ENCODE data around the gene NAT9.

NAT9 gene

DNA sequence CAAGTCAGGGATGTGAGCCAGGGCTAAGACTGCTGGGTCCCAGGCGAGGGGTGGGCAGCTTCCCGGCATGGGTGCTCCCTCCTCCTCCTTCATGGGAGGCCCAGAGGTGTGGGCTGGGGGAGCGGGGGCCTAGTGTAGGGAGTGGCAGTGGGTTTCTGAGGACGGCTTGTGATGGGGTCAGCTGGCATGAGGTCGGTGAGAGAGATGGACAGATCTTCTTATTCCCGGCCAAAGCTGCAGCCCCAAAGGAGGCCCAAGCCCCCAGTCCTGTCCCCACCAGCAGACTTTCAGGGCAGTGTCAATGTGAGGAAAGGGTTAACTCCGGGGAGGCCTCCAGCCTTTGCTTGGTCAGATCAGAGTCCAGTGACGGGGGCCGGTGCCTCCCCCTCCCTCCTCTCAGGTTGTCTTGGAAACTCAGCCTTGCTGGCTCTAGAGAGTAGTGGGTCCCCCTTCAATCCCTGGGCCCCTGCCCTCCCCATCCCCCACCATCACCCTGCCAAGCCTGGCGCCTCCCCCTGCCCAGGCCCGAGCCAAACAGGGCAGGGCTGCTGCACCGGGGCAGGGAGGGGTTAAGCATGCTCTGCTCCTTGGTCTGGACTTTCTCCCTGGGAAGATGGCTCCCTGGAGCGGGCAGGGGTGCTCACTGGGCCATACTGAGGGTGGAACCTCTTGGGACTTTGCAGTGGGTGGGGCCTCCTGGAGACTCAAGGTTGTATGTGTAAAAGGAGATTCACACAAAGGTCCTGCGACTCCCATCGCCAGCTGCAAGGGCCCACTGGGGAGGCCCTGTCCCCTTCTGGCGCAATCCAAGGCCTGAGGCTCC, 12.4 kb downstream of the NAT9 start:
- H3K4me3 ChIP-seq (ENCODE audit: low read depth, low read length), result no peak overlapping the region

DNA sequence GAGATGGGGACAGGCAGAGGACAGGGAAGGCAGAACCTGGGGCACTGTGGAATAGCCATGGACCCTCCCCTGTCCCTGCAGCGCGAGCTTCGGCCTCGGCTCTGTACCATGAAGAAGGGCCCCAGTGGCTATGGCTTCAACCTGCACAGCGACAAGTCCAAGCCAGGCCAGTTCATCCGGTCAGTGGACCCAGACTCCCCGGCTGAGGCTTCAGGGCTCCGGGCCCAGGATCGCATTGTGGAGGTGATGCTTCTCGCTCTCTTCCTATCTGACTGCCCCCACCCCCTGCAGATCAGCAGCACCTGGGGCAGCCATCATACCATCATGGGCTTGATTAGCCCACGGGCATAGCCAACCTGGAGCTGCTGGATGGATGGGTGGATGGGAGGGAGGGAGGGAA, 14.2 kb downstream of the NAT9 start:
- H3K4me3 ChIP-seq (ENCODE audit: low read depth, low read length), result no peak overlapping the region

DNA sequence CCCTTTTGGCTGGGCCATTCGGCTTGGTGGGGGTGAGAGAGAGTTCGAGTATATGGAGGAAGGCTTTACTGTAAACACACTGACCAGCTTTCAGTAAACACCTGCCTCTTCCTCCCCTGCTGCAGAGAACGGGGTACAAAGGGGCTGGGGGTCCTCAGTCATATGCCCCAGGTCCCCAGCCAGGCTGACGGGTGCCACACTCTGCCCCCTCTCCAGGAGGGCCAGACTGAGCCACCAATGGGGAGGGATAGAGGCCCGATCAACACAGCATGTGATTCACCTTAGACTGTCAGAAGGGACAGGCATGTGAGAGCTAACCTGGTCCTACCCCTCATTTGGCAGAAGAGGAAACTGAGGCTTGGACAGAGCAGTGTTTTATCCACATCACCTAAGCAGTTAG, 14.7 kb downstream of the NAT9 start:
- H3K4me3 ChIP-seq (ENCODE audit: low read depth, low read length), result no peak overlapping the region

DNA sequence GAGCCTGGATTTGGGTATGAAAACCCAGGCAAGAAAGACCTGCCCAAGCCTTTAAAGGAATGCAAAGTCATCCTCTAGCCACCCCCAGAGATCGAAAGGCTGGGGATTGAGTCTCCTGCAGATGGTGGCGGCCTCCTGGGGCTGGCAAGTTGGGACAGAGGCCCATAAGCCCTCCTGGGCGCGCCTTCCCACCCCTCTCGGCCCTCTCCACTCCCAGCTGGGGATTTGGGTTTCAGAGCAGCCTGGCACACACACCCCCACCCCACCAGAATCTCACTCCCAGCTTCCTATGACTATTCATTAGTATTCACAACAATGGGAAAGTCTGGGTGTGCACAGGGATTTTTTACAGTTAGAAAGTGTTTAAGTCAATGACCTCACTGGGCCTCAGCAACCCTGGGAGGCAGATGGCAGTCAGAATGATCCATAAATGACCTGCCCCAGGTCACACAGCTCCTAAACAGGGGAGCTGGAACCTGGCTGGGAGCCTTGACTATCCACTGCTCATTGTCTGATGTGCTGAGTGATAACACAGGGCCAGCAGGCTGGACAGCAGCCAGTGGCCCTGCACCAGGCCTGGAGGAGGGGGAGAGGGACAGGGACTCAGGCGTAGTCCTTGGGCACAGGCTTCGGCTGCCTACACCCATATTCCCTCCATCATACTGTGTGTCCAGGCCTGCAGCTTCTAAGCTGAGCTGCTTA, 15.6 kb downstream of the NAT9 start:
- no peak overlapping the region for H3K4me3 ChIP-seq (ENCODE audit: low read depth, low read length)

DNA sequence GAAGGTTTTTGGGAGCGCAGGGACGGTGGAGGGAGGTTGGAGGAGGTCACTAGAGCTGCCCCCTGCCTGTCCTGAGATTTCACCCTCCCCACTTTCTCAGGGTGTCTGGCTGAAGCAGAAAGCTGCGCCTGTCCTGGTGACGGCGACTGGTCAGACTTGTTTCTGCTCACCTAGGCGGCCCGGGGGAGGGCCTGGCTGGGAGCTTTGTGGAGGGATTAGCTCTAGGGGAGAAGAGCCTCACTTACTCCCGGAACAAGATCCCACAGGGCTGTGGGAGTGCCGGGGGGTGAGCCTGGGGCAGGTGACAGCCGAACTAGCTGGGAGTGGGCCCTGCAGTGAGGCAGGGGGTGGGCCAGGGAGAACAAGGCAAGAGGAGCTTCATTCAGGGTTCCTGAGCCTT, 16.2 kb downstream of the NAT9 start:
- no peak overlapping the region for H3K4me3 ChIP-seq (ENCODE audit: low read depth, low read length)

DNA sequence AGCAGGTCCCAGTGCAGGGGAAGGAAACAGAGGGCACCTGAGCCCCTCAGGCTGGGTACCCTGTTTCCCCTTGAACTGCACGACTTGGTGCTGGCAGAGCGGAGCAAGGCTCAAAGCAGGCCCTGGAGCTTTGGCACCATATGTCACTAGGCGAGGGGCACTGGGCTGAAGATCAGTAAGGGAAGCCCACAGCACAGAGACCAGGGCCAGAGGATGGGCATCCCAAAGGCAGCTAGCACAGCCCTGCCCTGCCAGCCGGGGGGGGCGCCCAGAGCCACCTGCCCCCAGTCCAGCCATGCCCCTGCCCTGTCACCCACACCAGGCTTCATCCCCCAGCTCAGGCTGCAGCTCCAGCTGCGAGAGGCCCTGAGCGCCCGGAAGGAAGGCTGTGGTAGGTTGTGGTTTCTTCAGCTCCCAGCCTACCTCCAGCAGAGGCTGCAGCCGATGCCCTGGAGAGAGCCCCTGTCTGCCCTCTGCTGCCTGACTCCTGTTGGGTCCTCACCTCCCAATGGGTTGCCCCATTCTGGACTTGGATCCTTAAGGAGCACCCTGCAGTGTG, 16.8 kb downstream of the NAT9 start:
- H3K4me3 ChIP-seq (ENCODE audit: low read depth, low read length), result no peak overlapping the region

DNA sequence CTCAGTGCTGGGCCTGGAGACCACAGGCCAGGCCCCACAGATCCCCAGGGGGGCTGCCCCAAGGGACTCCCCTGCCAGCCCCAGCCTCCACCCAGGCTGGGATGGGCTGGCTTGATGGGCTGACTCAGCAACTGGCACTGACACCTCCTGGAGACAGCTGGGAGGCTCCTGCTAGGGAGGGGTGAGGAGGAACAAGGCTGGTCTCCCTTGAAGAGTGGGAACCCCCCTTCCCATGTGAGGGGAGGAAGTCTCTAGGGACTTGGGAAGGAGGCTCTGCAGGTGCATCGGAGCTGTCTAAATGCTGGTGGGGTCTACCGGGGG, 17.3 kb downstream of the NAT9 start:
- no peak overlapping the region for H3K4me3 ChIP-seq (ENCODE audit: low read depth, low read length)

DNA sequence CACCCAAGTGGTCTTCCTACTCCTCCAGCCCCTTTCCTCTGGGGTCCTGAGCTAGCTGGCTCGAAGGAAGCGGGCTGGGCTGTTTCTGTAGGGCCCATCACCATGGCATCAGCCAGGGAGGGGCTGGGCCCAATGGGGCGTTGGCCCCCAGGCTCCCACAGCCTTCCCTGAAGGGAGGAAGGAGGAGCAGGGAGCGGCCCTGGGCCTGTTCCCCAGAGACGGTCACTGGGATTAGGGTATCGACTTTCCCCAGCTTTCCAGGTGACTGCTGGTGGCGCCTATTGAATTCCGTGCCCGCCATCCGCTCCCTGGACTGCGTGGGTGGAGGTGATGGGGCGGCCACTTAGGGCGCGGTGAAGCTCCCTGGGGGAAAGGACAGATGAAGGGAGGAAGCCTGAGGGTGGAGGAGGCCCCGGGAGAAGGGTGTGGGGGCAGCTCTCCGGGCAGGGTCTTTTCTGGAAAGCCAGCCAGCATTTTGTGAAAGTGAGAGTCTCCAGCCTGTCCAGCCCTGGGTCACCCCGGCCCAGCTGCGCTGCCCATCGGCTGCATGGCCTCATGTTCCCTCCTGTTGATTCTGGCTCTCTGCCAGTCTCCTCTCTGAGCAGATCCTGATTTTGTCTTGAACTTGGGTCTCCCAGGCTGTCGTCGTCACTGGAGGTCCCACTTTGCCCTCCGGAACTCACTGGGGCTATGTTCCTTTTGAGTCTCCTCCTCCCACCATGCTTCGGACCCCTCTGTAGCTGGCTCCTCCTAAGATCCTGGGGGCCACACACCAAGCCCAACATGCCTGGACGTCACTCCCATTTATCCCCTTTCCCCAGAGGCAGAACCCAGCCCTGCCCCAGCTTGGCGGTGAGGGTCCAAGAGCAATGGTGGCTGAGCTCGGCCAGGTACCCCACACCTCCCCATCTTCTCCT, 18.0 kb downstream of the NAT9 start:
- no peak overlapping the region for H3K4me3 ChIP-seq (ENCODE audit: low read depth, low read length)

DNA sequence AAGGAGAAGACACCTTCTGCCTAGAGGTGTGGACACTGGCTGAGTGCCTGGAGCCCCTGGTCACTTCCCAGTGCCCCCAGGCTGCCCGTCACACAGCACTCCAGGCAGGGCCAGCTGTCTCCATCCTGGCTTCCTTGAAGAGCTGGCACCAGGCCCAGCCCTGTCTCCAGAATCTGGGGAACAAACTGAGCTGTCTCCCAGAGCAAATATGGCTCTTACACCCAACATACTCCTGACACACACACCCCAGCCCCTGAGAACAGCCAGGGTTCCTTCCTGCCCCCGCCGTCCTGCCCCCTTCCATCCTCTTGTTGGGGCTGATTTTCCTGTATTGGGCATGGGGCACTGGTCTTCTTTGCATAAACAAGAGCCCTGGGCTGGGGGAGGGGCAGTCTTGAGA, 18.6 kb downstream of the NAT9 start:
- H3K4me3 ChIP-seq (ENCODE audit: low read depth, low read length), result no peak overlapping the region

DNA sequence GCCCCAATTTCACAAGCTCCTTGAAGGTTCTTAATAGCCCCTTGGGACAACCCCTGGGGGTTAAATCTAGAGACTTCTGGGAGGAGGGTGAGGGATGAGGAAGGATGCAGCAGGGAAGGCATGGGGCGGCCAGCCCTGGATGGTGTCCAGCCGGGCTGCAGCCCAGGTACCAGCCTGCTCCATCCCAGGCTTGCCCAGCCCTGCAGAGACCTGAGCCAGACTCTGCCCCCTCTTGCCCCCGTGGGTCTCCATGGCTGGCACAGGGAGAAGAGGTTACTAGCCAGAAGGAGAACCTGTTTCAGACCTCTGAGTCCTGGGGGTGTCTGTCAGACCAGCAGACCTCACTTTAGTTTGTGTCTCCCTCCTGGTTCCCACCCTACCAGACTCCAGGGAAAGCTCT, 19.3 kb downstream of the NAT9 start:
- no peak overlapping the region for H3K4me3 ChIP-seq (ENCODE audit: low read depth, low read length)

DNA sequence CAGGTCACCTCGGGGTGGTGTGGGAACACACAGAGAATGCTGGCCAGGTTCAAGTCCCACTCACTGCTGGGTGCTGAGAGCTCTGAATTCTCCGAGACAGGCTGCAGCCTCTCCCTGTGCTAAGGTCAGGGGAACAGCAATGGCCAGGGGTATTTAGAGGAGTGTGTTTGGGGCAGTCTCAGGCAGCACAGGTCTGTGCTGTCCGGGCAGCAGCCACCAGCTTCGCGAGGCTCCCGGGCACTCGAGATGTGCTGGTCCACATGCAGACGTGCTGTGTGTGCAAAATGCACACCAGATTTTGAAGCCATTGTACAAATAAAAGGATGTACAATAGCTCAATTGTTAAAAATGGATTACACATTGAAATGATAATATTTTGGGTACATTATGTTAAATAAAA, 20.6 kb downstream of the NAT9 start:
- no peak overlapping the region for H3K4me3 ChIP-seq (ENCODE audit: low read depth, low read length)

DNA sequence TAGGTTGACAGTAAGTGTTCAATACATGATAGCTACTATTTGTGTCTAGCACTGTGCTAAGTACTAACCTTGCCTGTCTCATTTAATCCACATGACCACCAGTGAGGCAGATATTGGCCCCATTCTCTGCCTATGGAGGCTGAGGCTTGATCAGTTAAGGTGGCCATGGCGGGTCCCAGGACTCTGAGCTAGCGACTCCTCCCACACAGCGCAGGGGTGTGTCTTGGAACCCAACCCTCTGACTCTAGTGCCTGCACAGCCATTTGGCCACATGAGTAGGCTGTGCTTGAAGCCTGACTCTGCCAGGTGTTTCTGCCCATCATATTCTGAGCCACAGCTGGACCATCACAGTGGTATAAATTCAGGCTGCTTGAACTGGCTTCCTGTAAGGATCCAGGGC, 21.3 kb downstream of the NAT9 start:
- H3K4me3 ChIP-seq (ENCODE audit: low read depth, low read length), result no peak overlapping the region

DNA sequence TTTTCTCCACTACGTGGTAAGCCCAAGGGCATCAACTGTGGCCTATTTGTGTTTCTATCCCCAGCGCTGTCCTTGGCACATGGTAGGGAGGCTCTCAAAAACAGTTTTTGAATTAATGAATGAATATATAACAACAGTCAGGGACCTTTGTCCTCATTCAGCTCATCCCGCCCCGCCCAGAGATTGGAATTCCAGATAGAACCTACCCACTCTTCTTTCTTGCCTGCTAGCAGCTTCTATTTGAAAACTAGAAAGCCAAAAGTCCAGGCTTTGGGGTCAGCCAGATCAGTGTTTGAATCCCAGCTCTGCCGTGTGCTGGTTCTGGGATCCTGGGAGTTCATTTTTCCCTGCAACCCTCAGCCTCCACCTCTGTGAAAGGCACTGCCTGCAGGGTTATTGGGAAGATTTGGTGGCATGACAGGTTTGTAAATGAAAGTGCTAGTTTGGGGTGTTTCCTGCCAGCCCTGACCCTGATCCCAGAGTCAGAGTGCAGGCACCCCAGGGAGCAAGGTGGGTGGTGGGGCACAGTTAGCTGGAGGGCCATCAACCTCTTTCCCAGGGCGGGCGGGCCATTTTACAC, 23.2 kb downstream of the NAT9 start:
- no peak overlapping the region for H3K4me3 ChIP-seq (ENCODE audit: low read depth, low read length)

DNA sequence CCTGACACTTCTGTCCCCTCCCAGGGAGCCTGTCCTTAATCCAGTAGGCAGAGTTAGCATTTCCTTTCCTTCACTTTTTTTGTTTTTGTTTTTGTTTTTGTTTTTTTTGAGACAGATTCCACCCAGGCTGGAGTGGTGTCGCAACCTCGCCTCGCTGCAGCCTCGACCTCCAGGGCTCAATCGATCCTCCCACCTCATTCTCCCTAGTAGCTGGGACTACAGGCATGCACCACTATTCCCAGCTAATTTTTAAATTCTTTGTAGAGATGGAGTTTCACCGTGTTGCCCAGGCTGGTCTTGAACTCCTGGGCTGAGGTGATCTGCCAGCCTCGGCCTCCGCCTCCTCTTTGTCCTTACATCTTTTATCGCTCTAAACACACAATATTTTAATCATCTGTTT, 23.7 kb downstream of the NAT9 start:
- H3K4me3 ChIP-seq (ENCODE audit: low read depth, low read length), result no peak overlapping the region

DNA sequence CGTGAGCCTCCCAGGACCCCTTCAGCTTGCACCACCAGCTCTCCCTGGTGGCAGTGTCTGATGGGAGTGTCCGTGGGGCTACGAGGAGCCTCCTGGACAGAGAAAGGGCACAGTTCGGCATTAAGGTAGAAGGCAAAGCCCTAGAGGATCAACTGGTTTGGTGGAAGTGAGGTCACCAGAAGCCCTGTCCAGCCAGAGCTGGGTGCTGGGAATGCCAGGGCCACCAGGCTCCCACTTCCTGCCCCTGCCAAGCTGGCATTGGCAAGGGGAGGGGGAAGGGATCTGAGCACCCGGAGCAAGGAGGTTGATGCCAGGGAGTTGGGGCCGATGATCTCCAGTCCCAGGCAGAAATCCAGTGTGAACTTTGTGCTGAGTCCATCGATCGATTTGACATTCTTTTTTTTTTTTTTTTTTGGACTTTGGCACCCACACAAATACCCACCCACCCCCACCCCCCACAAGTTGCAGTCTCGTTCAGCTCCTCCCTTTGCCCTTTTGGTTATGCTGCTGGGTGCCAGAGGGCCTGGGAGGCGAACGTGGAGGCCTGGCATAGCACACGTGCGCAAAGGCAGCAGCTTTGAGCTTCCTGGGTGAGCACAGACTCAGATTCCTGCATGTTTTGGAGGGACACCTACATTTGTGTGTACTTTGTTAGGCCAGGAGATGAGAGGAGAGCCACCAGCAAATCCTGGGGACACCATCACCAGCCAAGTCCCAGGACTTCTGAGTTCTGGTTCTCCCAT, 25.6 kb downstream of the NAT9 start:
- H3K4me3 ChIP-seq (ENCODE audit: low read depth, low read length), result peak overlapping the region; percentile 88

DNA sequence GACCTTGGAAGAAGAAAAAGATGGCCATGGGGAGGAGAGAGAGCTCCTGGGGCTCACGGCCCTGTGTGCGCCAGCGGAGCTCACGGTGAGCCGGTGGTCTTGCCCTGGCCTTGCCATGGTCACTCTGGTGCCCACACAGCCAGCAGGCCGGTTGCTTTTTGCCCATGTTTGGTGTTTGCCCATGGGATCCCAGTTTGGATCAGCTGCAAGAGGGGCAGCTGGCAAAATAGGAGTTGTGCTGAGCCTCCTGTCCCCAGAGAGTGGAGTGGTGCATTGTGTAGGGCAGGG, 26.2 kb downstream of the NAT9 start:
- H3K4me3 ChIP-seq (ENCODE audit: low read depth, low read length), result peak overlapping the region; percentile 88

DNA sequence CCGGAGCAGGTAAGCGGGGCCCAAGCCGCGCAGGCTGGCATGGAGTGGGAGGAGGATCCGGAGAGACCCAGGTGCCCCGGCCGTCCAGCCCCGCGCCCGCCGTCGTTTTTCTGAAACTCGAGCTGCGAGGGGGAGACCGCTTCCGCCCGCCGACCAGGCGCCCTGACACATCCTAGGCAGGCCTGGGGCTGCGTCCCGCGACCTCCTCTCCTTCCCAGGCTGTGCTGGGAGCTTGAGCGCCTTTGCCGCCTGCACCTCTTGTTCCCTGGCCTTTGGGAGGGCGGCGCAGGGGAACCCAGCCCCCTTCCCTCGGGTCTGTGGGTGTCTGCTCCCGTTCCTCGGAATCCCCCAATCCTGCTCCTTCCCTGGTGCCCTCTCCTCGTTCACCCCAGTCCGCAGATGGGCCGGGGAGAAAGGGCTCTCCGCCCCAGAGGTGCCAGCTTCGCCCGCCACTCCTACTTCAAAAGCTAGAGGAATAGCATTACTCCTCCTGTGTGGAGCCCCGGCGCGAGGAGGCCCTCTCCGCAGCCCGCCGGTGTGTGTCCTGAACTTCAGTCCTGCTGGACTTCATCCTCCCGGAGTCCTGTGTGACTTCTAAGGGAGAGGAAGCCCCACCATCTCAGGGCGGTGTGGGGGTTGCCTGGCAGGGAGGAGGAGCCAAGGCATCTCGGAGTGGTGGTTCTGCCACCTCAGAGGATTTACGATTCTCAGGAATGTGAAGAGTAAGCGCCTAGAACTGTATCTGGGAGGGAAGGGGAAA, 26.7 kb downstream of the NAT9 start:
- H3K4me3 ChIP-seq (ENCODE audit: low read depth, low read length), result peak overlapping the region; percentile 88

DNA sequence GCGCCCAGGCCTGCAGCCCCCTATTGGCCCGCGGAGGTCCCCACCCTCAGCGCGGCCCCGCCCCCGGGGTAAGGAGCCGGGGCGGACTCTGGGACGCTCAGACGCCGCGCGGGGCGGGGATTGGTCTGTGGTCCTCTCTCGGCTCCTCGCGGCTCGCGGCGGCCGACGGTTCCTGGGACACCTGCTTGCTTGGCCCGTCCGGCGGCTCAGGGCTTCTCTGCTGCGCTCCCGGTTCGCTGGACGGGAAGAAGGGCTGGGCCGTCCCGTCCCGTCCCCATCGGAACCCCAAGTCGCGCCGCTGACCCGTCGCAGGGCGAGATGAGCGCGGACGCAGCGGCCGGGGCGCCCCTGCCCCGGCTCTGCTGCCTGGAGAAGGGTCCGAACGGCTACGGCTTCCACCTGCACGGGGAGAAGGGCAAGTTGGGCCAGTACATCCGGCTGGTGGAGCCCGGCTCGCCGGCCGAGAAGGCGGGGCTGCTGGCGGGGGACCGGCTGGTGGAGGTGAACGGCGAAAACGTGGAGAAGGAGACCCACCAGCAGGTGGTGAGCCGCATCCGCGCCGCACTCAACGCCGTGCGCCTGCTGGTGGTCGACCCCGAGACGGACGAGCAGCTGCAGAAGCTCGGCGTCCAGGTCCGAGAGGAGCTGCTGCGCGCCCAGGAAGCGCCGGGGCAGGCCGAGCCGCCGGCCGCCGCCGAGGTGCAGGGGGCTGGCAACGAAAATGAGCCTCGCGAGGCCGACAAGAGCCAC, 27.4 kb downstream of the NAT9 start, which contains the start of gene NHERF1:
TSS of gene NHERF1 (plus strand) at position 100 of the 750 bp plus-strand sequence. CDS start at position 319, 219 bp downstream.
- peak within 1 kb of the TSS; percentile 88 for H3K4me3 ChIP-seq (ENCODE audit: low read depth, low read length)

DNA sequence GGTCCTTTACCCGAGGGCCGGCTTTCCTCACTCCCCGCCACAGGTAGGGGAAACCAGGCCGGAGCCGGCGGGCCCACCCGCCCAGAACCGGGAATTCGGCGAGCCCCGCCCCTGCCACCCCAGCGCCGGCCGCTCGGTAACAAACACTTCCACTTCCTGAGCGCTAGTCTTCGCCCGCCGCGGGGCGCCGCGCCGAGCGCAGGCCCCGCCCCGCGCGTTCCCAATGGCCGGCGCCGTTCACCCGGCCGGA, 27.9 kb downstream of the NAT9 start:
- peak overlapping the region; percentile 88 for H3K4me3 ChIP-seq (ENCODE audit: low read depth, low read length)
